GM18505 (cell line): ENCODE data around the gene COG5.

Source experiments
- ATAC-seq: cut with Tn5 transposase; IDR thresholded peaks from one replicate; pipeline ENCODE4 v1.9.1; 2021; ENCODE audit not compliant: unreplicated experiment
- POLR2A ChIP-seq: IDR thresholded peaks from 4 replicates; pipeline ENCODE4 v1.6.1; 2011; ENCODE audit warnings: borderline replicate concordance; ENCODE audit not compliant: insufficient read depth, insufficient read length; ENCODE audit errors: extremely low read depth

Gene COG5

GRCh38 chr7:107480932-107481331, 82.8 kb downstream of the COG5 start:
- TF ChIP-seq POLR2A: no peak
- no peak for ATAC-seq

GRCh38 chr7:107479303-107479702, 84.4 kb downstream of the COG5 start:
- ATAC-seq: no peak
- TF ChIP-seq POLR2A: no peak

- no peak for ATAC-seq
- TF ChIP-seq POLR2A: no peak
Measured at GRCh38 chr7:107474104-107474521, 89.6 kb downstream of the COG5 start.

- TF ChIP-seq POLR2A: no peak
- no peak for ATAC-seq
Measured at GRCh38 chr7:107472116-107472515, 91.6 kb downstream of the COG5 start.

- TF ChIP-seq POLR2A: no peak
- ATAC-seq: no peak
Measured at GRCh38 chr7:107471292-107472070, 92.2 kb downstream of the COG5 start.

GRCh38 chr7:107469929-107470328, 93.8 kb downstream of the COG5 start, which contains the start of gene GPR22:
Gene GPR22 (plus strand): TSS chr7:107470057. CDS start chr7:107474061, 4,004 bp downstream.
- ATAC-seq: no peak
- TF ChIP-seq POLR2A: no peak

GRCh38 chr7:107468824-107469223, 94.9 kb downstream of the COG5 start:
- TF ChIP-seq POLR2A: no peak
- ATAC-seq: no peak

- no peak for TF ChIP-seq POLR2A
- ATAC-seq: no peak
Measured at GRCh38 chr7:107467972-107468371, 95.7 kb downstream of the COG5 start.

- no peak for TF ChIP-seq POLR2A
- ATAC-seq: no peak
Measured at GRCh38 chr7:107464666-107465226, 99.0 kb downstream of the COG5 start.

- no peak for ATAC-seq
Measured at GRCh38 chr7:107463139-107464078, 100.3 kb downstream of the COG5 start.

GRCh38 chr7:107461938-107462533, 101.7 kb downstream of the COG5 start:
- TF ChIP-seq POLR2A: no peak
- no peak for ATAC-seq

More at GRCh38 chr7:107463139-107464078, 100.3 kb downstream of the COG5 start:
- TF ChIP-seq POLR2A: no peak

GRCh38 chr7:107453388-107453787, 110.3 kb downstream of the COG5 start:
- ATAC-seq: no peak
- TF ChIP-seq POLR2A: no peak

GRCh38 chr7:107450970-107451369, 112.8 kb downstream of the COG5 start:
- no peak for ATAC-seq
- no peak for TF ChIP-seq POLR2A

GRCh38 chr7:107446988-107447387, 116.7 kb downstream of the COG5 start:
- ATAC-seq: no peak
- no peak for TF ChIP-seq POLR2A

GRCh38 chr7:107446531-107446930, 117.2 kb downstream of the COG5 start:
- no peak for TF ChIP-seq POLR2A
- ATAC-seq: no peak
